GM23338 (cell line): ENCODE measurements around the gene ZDHHC18. TPM values are rescaled to one million over a fixed set of nuclear protein-coding genes. Genes with fewer than 3 reads are reported as not detected.

Experiments
- ATAC-seq: fragments of 200-7000 bp; cut with Tn5 transposase; 3 replicates; pipeline ENCODE4 v1.9.1; 2020
- DNase-seq: peaks from one replicate; pipeline ENCODE4 v3.0.0-alpha.2; 2015; ENCODE audit warnings: low spot score
- H2AFZ ChIP-seq: fragments of 200-600 bp; sonication (generic); 2 replicates; pipeline ENCODE4 v1.8.0; 2016; ENCODE audit warnings: antibody characterized with exemption, mild to moderate bottlenecking, moderate library complexity
- H3F3A ChIP-seq: fragments of 200-600 bp; sonication (generic); replicated peaks from 2 replicates; pipeline ENCODE4 v1.8.0; 2017; ENCODE audit warnings: antibody characterized with exemption, mixed run types, low read depth
- H3K27ac ChIP-seq: fragments of 200-600 bp; sonication (generic); 2 replicates; pipeline ENCODE4 v1.6.1; 2016; ENCODE audit warnings: low read depth
- H3K27me3 ChIP-seq: fragments of 200-600 bp; sonication (generic); 2 replicates; pipeline ENCODE4 v1.8.0; 2016; ENCODE audit warnings: mild to moderate bottlenecking, mixed run types, moderate library complexity; ENCODE audit not compliant: insufficient read depth
- H3K36me3 ChIP-seq: fragments of 200-600 bp; sonication (generic); 2 replicates; pipeline ENCODE4 v1.8.0; 2016; ENCODE audit warnings: mild to moderate bottlenecking; ENCODE audit not compliant: insufficient read depth
- H3K4me1 ChIP-seq: fragments of 200-600 bp; sonication (generic); 2 replicates; pipeline ENCODE4 v1.8.0; 2016; ENCODE audit warnings: mild to moderate bottlenecking, moderate library complexity; ENCODE audit not compliant: insufficient read depth
- H3K4me2 ChIP-seq: fragments of 200-600 bp; sonication (generic); 2 replicates; pipeline ENCODE4 v1.7.1; 2017; ENCODE audit warnings: mixed run types
- H3K4me3 ChIP-seq: fragments of 200-600 bp; sonication (generic); 2 replicates; pipeline ENCODE4 v1.6.1; 2016; ENCODE audit warnings: mixed run types
- H3K79me2 ChIP-seq: fragments of 200-600 bp; sonication (generic); replicated peaks from 2 replicates; pipeline ENCODE4 v1.8.0; 2017; ENCODE audit warnings: mild to moderate bottlenecking; ENCODE audit not compliant: insufficient read depth
- H3K9me2 ChIP-seq: fragments of 200-600 bp; sonication (generic); 2 replicates; pipeline ENCODE4 v1.8.0; 2017; ENCODE audit not compliant: insufficient read depth
- H4K20me1 ChIP-seq: fragments of 200-600 bp; sonication (generic); replicated peaks from 2 replicates; pipeline ENCODE4 v1.8.0; 2017; ENCODE audit warnings: mild to moderate bottlenecking; ENCODE audit not compliant: insufficient read depth
- H3K27ac Mint-ChIP-seq: 2 replicates; pipeline ENCODE4 v1.8.0; 2020; ENCODE audit warnings: inconsistent platforms, mild to moderate bottlenecking, moderate library complexity, mixed read lengths
- H3K27me3 Mint-ChIP-seq: 3 replicates; pipeline ENCODE4 v1.8.0; 2022; ENCODE audit warnings: low read depth, mild to moderate bottlenecking, moderate library complexity, mixed read lengths, inconsistent platforms; ENCODE audit not compliant: insufficient read depth, poor library complexity
- H3K36me3 Mint-ChIP-seq: 3 replicates; pipeline ENCODE4 v1.8.0; 2021; ENCODE audit warnings: low read depth, mild to moderate bottlenecking, inconsistent platforms, moderate library complexity, mixed read lengths
- H3K4me1 Mint-ChIP-seq: 3 replicates; pipeline ENCODE4 v1.8.0; 2020; ENCODE audit warnings: mild to moderate bottlenecking, inconsistent platforms, mixed read lengths
- H3K4me3 Mint-ChIP-seq: 3 replicates; pipeline ENCODE4 v1.8.0; 2021; ENCODE audit warnings: moderate library complexity, mild to moderate bottlenecking, inconsistent platforms, mixed read lengths
- H3K9me3 Mint-ChIP-seq: 3 replicates; pipeline ENCODE4 v1.8.0; 2020; ENCODE audit warnings: moderate library complexity, mild to moderate bottlenecking, inconsistent platforms, mixed read lengths
- CREB1 ChIP-seq: fragments of 250-450 bp; sonication (Bioruptor Pico); IDR thresholded peaks from 2 replicates; pipeline ENCODE4 v1.5.0; 2020; ENCODE audit warnings: low read depth, mild to moderate bottlenecking, moderate library complexity
- ETS1 ChIP-seq: IDR thresholded peaks from 2 replicates; pipeline ENCODE4 v1.6.1; 2016; ENCODE audit warnings: antibody characterized with exemption
- NANOG ChIP-seq: IDR thresholded peaks from 2 replicates; pipeline ENCODE4 v1.6.1; 2016; ENCODE audit warnings: antibody characterized with exemption, borderline replicate concordance
- POLR2AphosphoS5 ChIP-seq: IDR thresholded peaks from 2 replicates; pipeline ENCODE4 v1.6.1; 2016; ENCODE audit warnings: antibody characterized with exemption, low read depth
- STAT1 ChIP-seq: IDR thresholded peaks from one replicate; pipeline ENCODE4 v1.6.1; 2016; ENCODE audit warnings: antibody characterized with exemption; ENCODE audit not compliant: unreplicated experiment
- ZNF331 ChIP-seq: fragments of 250-450 bp; sonication (Bioruptor Pico); IDR thresholded peaks from 2 replicates; pipeline ENCODE4 v1.5.0; 2020; ENCODE audit warnings: low read depth, mild to moderate bottlenecking, moderate library complexity
- polyA plus RNA-seq: library from polyadenylated mRNA; unstranded; fragments of >200 nt; fragmentation: Nextera tagmentation; extraction: Ambion mirVana; gene quantifications from 2 replicates; pipeline ENCODE4 v1.2.1, GENCODE V29; 2016
- total RNA-seq: library from RNA; depleted of rRNA; stranded (reverse); fragments of >200 nt; shearing (Covaris generic); gene quantifications from 2 replicates; pipeline ENCODE4 v1.2.3, GENCODE V29; 2014
- TF ChIP-seq, protein P1 (sequence below), 2 experiments: fragments of 200-600 bp in 1 of 2; sonication (generic) in 1 of 2; conservative IDR thresholded peaks; 2 replicates each; pipeline versions ENCODE4 v1.5.1 to v1.6.1; 2016 to 2017; ENCODE audit warnings: antibody characterized with exemption in 2 of 2, low read depth in 2 of 2, mild to moderate bottlenecking in 2 of 2, moderate library complexity in 1 of 2

Gene ZDHHC18
- total and polyA plus RNA-seq, 2 experiments from 2014 or later = 6.3 to 26.8 TPM

GRCh38 chr1:26788515-26788785 lies 38.0 kb upstream of the ZDHHC18 start:
- H3K27me3 ChIP-seq = no peaks in the 10 kb centered on the region
- H3K9me3 Mint-ChIP-seq = no peaks in the 10 kb centered on the region; the same call in 1 of the 3 replicates
- peak overlapping the region; percentile 94 for H3K4me3 Mint-ChIP-seq
- H3F3A ChIP-seq = peaks cover 16% of the 10 kb centered on the region
- ATAC-seq (no peak), DNase-seq (no peak)
- H3K4me1 Mint-ChIP-seq = peaks cover 40% of the 10 kb centered on the region
- H3K4me3 ChIP-seq = peak overlapping the region; percentile 99
- H3K27ac Mint-ChIP-seq = peak overlapping the region; percentile 18
- peaks cover 30% of the 10 kb centered on the region for H3K4me1 ChIP-seq
- no peaks in the 10 kb centered on the region for H3K9me2 ChIP-seq
- H3K27ac ChIP-seq = peak overlapping the region; percentile 93
- peaks cover 14% of the 10 kb centered on the region for H3K27me3 Mint-ChIP-seq
- H4K20me1 ChIP-seq = peaks cover 4% of the 10 kb centered on the region
- no peaks in the 10 kb centered on the region for H3K79me2 ChIP-seq
- peak overlapping the region; percentile 97 for H3K4me2 ChIP-seq
- no peaks in the 10 kb centered on the region for H3K36me3 ChIP-seq
- TF ChIP-seq CREB1 (CRISPR knock-in tag) (no peak), NANOG (no peak), ETS1 (0 out of 2 replicates have a peak, but pooled peaks have one; percentile 8), STAT1 (no peak)
- H3K36me3 Mint-ChIP-seq = no peaks in the 10 kb centered on the region; the same call in 2 of the 3 replicates
- H2AFZ ChIP-seq = peak overlapping the region; percentile 89

- Mint-ChIP-seq H3K9me3 (no peaks in the 10 kb centered on the region; the same call in 1 of the 3 replicates), H3K27ac (peak overlapping the region; percentile 18), H3K4me3 (peak overlapping the region; percentile 94), H3K36me3 (no peaks in the 10 kb centered on the region; the same call in 1 of the 3 replicates), H3K27me3 (peaks cover 14% of the 10 kb centered on the region), H3K4me1 (peaks cover 34% of the 10 kb centered on the region)
- ATAC-seq (peak; percentile 17), DNase-seq (peak; percentile 93)
- H3K9me2 ChIP-seq = no peaks in the 10 kb centered on the region
- H3K4me2 ChIP-seq = peak overlapping the region; percentile 97
- H3K27ac ChIP-seq = peak overlapping the region; percentile 93; the same call in 1 of the 2 replicates
- H3K4me3 ChIP-seq = peak overlapping the region; percentile 99
- H3F3A ChIP-seq = peaks cover 16% of the 10 kb centered on the region; the same call in 1 of the 2 replicates
- no peak for TF ChIP-seq POLR2AphosphoS5
- TF ChIP-seq, protein P1, sequence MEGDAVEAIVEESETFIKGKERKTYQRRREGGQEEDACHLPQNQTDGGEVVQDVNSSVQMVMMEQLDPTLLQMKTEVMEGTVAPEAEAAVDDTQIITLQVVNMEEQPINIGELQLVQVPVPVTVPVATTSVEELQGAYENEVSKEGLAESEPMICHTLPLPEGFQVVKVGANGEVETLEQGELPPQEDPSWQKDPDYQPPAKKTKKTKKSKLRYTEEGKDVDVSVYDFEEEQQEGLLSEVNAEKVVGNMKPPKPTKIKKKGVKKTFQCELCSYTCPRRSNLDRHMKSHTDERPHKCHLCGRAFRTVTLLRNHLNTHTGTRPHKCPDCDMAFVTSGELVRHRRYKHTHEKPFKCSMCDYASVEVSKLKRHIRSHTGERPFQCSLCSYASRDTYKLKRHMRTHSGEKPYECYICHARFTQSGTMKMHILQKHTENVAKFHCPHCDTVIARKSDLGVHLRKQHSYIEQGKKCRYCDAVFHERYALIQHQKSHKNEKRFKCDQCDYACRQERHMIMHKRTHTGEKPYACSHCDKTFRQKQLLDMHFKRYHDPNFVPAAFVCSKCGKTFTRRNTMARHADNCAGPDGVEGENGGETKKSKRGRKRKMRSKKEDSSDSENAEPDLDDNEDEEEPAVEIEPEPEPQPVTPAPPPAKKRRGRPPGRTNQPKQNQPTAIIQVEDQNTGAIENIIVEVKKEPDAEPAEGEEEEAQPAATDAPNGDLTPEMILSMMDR (conservative IDR thresholded peaks at IDR 0.05; ENCODE audit: low read depth in 2 of 2) = peak; percentile 90 to 97
- peaks cover 26% of the 10 kb centered on the region for H3K4me1 ChIP-seq
- peaks cover 4% of the 10 kb centered on the region for H4K20me1 ChIP-seq
- H3K27me3 ChIP-seq = no peaks in the 10 kb centered on the region
- no peaks in the 10 kb centered on the region for H3K79me2 ChIP-seq
- H3K36me3 ChIP-seq = no peaks in the 10 kb centered on the region
- H2AFZ ChIP-seq = peak overlapping the region; percentile 89; the same call in 1 of the 2 replicates
Observed at GRCh38 chr1:26788836-26789611, 37.5 kb upstream of the ZDHHC18 start.

- no peak for ATAC-seq
- no peak overlapping the region for H3K4me3 ChIP-seq
- H2AFZ ChIP-seq = no peak overlapping the region
- no peak for DNase-seq
- H3K36me3 ChIP-seq = no peaks in the 10 kb centered on the region
- no peaks in the 10 kb centered on the region for H3K9me2 ChIP-seq
- H3K27ac Mint-ChIP-seq = no peak overlapping the region
- peaks cover 14% of the 10 kb centered on the region for H3K27me3 Mint-ChIP-seq
- H3K4me3 Mint-ChIP-seq = no peak overlapping the region; the same call in 2 of the 3 replicates
- H3K4me2 ChIP-seq = no peak overlapping the region
- no peaks in the 10 kb centered on the region for H3K79me2 ChIP-seq
- peaks cover 4% of the 10 kb centered on the region for H4K20me1 ChIP-seq
- peaks cover 26% of the 10 kb centered on the region for H3K4me1 ChIP-seq
- H3K36me3 Mint-ChIP-seq = peaks cover 3% of the 10 kb centered on the region; the same call in 2 of the 3 replicates
- peaks cover 30% of the 10 kb centered on the region for H3K4me1 Mint-ChIP-seq
- H3K9me3 Mint-ChIP-seq = no peaks in the 10 kb centered on the region; the same call in 1 of the 3 replicates
- no peak overlapping the region for H3K27ac ChIP-seq
- peaks cover 16% of the 10 kb centered on the region; the same call in 1 of the 2 replicates for H3F3A ChIP-seq
- no peaks in the 10 kb centered on the region for H3K27me3 ChIP-seq
- no peak for TF ChIP-seq NANOG
- TF ChIP-seq ZNF331 (CRISPR knock-in tag) = no peak
- no peak for TF ChIP-seq CREB1 (CRISPR knock-in tag)
- TF ChIP-seq, protein P1 (conservative IDR thresholded peaks at IDR 0.05; ENCODE audit: low read depth in 2 of 2) = no peak
- no peak for TF ChIP-seq POLR2AphosphoS5
Observed at GRCh38 chr1:26789612-26789865, 36.9 kb upstream of the ZDHHC18 start.
